Activated B cell treated with CpG ODN at 0.5 μM for 24 hours (primary cell): ENCODE results near the gene CROCC2. TPM values are rescaled to one million over a fixed set of nuclear protein-coding genes. Genes with fewer than 3 reads are reported as not detected.

Source experiments
- ATAC-seq: fragments of 200-7000 bp; cut with Tn5 transposase; one replicate; pipeline ENCODE4 v1.10.0; 2021; ENCODE audit warnings: low read depth, mild to moderate bottlenecking, moderate library complexity
- CTCF ChIA-PET: fragments of 350-600 bp; sonication (Branson Sonifier 250); formaldehyde crosslinking; loops from one replicate; lab custom pipeline; 2021; ENCODE audit warnings: antibody characterized with exemption; lab: Charles Lee
- POLR2A ChIA-PET: fragments of 350-600 bp; sonication (Branson Sonifier 250); formaldehyde crosslinking; loops from one replicate; lab custom pipeline; 2021; ENCODE audit warnings: antibody characterized with exemption; lab: Charles Lee
- DNase-seq: peaks from one replicate; pipeline ENCODE4 v3.0.0; 2022
- H3K27ac Mint-ChIP-seq: one replicate; pipeline ENCODE4 v1.8.0; 2020; ENCODE audit warnings: mixed read lengths
- H3K27me3 Mint-ChIP-seq: one replicate; pipeline ENCODE4 v1.8.0; 2021; ENCODE audit warnings: mixed read lengths
- H3K36me3 Mint-ChIP-seq: one replicate; pipeline ENCODE4 v1.8.0; 2021; ENCODE audit warnings: low read depth, mixed read lengths
- H3K4me1 Mint-ChIP-seq: one replicate; pipeline ENCODE4 v1.8.0; 2021; ENCODE audit warnings: mixed read lengths
- H3K4me3 Mint-ChIP-seq: one replicate; pipeline ENCODE4 v1.8.0; 2020; ENCODE audit warnings: mild to moderate bottlenecking, mixed read lengths
- H3K9me3 Mint-ChIP-seq: one replicate; pipeline ENCODE4 v1.8.0; 2020; ENCODE audit warnings: mixed read lengths
- intact Hi-C: fragments of 100-400 bp; cut with micrococcal nuclease; formaldehyde crosslinking; loops from one replicate; pipeline ENCODE4 v1.15.1; 2024
- total RNA-seq: library from RNA; stranded (reverse); gene quantifications from 2 replicates; pipeline ENCODE4 v1.2.3, GENCODE V29; 2022
- TF ChIP-seq, protein P1 (sequence below): fragments of 200-600 bp; IDR thresholded peaks from one replicate; pipeline ENCODE4 v1.8.0; 2022; ENCODE audit warnings: antibody characterized with exemption, mild to moderate bottlenecking

Gene CROCC2
- total RNA-seq, 1 donor from 2014 or later = not detected

DNA sequence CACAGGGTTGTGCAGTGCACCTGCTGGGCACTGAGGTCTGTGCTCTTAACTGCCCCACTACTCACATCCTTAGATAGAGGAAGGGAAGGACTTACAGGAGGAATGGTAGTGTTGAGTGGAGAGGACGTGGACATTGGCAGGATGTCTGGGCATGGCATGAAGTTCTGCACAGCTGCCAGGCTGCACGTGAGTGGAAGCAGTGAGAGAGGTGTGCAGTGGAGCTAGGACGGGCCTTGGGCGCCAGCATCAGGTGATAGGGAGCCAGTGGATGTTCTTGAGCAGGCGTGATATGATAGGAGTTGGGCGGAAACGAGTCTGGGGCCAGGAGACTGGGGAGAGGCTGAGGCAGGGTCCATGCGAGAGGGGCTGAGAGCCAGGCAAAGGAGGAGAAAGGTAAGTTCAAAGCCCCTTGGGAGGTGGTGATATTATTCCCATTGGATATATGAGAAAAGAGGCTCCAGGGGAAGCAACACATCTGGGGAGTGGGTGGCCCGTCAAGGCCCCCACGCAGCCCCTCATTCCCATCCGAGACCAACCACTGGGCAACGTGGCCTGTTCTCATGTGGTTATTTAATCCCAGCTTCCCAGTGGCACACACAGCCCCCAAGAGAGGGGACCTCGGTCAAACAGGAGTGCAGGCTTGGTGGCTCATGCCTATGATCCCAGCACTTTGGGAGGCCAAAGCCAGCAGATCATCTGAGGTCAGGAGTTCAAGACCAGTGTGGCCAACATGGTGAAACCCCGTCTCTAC lies 46.5 kb downstream of the CROCC2 start:
- Mint-ChIP-seq H3K9me3 (no peaks in the 10 kb centered on the region), H3K4me3 (no peak overlapping the region), H3K27ac (no peak overlapping the region), H3K27me3 (peaks cover 6% of the 10 kb centered on the region), H3K36me3 (no peaks in the 10 kb centered on the region), H3K4me1 (no peaks in the 10 kb centered on the region)
- intact Hi-C loops = no loop called here
- POLR2A ChIA-PET = no interaction called here
- CTCF ChIA-PET = no interaction called here
- DNase-seq (no peak), ATAC-seq (no peak)
- TF ChIP-seq, protein P1, sequence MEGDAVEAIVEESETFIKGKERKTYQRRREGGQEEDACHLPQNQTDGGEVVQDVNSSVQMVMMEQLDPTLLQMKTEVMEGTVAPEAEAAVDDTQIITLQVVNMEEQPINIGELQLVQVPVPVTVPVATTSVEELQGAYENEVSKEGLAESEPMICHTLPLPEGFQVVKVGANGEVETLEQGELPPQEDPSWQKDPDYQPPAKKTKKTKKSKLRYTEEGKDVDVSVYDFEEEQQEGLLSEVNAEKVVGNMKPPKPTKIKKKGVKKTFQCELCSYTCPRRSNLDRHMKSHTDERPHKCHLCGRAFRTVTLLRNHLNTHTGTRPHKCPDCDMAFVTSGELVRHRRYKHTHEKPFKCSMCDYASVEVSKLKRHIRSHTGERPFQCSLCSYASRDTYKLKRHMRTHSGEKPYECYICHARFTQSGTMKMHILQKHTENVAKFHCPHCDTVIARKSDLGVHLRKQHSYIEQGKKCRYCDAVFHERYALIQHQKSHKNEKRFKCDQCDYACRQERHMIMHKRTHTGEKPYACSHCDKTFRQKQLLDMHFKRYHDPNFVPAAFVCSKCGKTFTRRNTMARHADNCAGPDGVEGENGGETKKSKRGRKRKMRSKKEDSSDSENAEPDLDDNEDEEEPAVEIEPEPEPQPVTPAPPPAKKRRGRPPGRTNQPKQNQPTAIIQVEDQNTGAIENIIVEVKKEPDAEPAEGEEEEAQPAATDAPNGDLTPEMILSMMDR = no peak

DNA sequence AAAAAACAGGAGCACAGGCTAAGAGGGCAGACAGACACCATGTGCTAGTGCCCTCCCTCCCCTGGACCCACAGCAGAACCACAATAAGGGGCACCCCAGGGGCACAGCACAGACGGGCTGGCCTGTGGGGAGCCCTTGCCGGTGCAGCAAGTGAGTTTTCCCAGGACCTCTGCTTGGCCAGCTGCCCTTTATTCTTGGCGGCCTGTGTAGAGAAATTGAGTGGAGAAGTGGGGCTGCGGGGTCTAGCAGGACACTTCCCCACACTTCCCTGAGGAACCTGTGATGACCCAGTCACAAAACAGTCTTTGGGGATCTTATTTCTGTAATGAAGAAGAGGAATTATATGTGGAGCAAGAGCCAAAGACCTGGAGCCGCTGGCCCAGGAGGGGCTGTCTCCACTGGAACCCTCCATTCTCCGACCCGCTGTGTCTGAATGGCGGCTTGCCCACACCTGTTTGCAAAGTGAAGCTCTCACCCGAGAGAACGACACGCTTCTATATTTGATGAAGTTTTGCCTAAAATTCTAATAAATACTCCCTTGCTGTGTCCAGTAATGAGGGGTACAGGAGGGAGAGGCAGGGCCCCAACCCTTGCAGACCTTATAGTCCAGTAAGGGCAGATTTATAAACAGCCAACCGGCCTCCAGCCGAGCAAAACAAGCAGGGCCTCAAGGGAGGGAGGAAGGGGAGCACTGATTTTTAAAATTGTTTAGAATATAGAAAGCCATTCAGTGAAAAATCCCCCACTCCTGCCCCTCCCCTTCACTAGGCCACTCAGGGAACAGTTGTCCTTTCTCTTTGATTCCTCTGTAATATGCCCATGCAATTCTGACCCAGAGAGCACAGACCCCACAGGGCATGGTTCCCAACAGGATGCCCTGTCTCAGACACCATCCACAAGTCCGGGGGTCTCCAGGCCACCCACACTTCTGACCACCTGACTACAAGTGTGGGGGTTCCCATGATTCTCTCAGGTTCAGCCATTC lies 47.6 kb downstream of the CROCC2 start:
- ATAC-seq (no peak), DNase-seq (no peak)
- H3K36me3 Mint-ChIP-seq = no peaks in the 10 kb centered on the region
- POLR2A ChIA-PET = no interaction called here
- no peak overlapping the region for H3K4me3 Mint-ChIP-seq
- intact Hi-C loops = no loop called here
- H3K9me3 Mint-ChIP-seq = no peaks in the 10 kb centered on the region
- H3K27me3 Mint-ChIP-seq = peaks cover 6% of the 10 kb centered on the region
- TF ChIP-seq, protein P1 = no peak
- H3K27ac Mint-ChIP-seq = no peak overlapping the region
- CTCF ChIA-PET = no interaction called here
- no peaks in the 10 kb centered on the region for H3K4me1 Mint-ChIP-seq

DNA sequence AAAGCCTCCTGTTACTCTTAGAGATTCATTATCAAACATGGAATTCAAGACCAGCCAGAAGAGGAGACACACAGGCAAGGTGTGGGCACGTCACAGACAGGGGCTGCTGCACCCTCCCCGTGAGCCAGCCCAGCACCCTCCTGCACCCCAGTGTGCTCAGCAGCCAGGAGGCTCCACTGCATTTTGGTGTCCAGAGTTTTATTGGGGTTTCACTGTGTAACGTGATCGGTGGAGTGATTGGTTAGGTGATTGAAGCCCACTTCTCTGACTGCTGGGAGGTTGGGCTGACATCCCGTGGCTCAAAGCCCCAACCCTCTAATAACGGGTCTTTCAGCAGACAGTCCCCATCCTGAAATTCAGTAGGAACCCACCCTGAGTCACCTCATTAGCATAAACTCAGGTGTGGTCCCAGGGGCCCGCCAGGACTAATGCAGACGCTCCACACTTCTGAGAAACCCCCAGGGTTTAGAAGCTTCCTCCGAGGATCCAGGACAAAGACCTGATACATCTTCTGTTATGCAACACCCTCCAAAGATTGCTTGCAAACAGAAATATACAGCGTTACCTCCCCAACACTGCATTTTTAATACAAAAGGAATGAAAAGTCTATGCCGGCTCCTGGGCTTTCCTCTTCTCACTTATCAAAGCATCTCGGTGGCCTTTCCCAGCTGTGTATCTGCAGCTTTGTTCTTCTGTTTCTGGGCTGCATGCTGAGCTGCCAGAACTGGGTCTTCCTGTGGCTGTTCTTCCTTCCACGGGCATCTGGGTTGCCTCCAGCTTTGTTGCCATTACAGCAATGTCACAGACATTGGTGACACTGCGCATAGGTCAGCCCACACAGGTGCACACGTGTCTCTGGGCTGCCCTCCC lies 48.5 kb downstream of the CROCC2 start:
- Mint-ChIP-seq H3K27ac (no peak overlapping the region), H3K9me3 (no peaks in the 10 kb centered on the region), H3K4me3 (no peak overlapping the region), H3K27me3 (peaks cover 6% of the 10 kb centered on the region), H3K4me1 (no peaks in the 10 kb centered on the region), H3K36me3 (no peaks in the 10 kb centered on the region)
- CTCF ChIA-PET = no interaction called here
- POLR2A ChIA-PET = no interaction called here
- no peak for DNase-seq
- intact Hi-C loops = no loop called here
- TF ChIP-seq, protein P1 = no peak
- no peak for ATAC-seq

DNA sequence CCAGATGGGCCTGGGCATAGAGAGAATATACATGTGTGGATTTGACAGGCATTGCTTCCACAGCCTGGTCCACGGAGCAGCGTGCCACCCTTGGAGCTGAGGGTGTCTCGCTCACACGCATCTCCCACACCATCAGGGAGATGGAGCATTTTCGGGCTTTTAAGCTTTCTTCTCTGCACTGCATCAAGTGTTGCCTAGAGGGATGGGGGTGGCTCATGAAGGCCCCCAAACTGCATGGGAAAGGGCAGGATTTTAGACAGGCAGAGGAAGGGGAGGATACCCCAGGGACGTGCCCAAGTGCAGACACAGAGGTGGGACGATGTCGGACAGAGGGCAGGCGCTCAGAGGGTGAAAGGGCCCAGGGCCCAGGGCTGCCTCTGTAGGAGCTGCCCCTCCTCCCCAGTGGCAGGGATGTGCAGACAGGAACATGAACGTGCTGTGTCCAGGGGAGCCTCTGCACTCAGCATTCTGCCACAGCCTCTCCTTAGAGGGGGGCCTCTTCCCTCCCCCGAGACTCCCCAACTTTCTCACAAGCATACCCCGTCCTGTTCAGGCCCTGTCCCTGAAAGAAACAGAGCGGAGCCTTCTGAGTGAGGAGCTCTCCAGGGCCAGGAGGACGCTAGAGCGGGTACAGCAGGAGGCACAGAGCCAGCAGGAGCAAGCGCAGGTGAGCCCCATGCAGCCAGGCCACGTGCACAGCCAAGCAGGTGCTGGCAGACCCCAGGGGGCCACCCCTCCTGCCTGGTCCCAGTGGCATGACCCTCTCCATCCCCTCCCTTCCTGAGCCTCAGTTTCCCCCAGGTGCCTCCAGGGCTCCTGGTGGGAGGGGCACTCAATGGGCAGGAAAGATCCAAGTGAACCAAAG lies 49.4 kb downstream of the CROCC2 start:
- Mint-ChIP-seq H3K9me3 (no peaks in the 10 kb centered on the region), H3K27me3 (peaks cover 6% of the 10 kb centered on the region), H3K4me3 (no peak overlapping the region), H3K4me1 (no peaks in the 10 kb centered on the region), H3K36me3 (no peaks in the 10 kb centered on the region), H3K27ac (no peak overlapping the region)
- TF ChIP-seq, protein P1 = no peak
- intact Hi-C loops = no loop called here
- CTCF ChIA-PET = no interaction called here
- POLR2A ChIA-PET = no interaction called here
- ATAC-seq (no peak), DNase-seq (no peak)
